Measurements from ENCODE around the gene HADHA.

The HADHA gene

DNA sequence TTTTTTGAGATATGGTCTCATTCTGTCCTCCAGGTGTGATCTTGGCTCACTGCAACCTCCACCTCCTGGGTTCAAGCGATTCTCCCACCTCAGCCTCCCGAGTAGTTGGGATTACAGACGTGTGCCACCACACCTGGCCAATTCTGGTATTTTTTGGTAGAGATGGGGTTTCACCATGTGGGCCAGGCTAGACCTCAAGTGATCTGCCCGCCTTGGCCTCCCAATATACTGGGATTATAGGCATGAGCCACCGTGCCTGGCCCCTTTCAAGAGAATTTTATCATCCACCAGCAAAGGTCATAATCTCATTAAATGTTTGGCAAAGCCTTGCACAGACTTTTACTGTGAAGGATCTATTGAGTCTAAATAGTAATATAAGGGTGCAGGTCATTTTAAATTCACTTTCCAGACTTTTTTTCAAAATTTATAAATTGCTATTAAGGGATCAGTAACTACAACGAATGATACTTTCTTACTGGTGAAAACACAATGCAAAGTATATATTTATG, 2.5 kb downstream of the HADHA start:
- H3K27ac ChIP-seq, result no peak overlapping the region
- TF ChIP-seq ZFX (IDR thresholded peaks at IDR 0.05), result no peak
- TF ChIP-seq, protein P1, sequence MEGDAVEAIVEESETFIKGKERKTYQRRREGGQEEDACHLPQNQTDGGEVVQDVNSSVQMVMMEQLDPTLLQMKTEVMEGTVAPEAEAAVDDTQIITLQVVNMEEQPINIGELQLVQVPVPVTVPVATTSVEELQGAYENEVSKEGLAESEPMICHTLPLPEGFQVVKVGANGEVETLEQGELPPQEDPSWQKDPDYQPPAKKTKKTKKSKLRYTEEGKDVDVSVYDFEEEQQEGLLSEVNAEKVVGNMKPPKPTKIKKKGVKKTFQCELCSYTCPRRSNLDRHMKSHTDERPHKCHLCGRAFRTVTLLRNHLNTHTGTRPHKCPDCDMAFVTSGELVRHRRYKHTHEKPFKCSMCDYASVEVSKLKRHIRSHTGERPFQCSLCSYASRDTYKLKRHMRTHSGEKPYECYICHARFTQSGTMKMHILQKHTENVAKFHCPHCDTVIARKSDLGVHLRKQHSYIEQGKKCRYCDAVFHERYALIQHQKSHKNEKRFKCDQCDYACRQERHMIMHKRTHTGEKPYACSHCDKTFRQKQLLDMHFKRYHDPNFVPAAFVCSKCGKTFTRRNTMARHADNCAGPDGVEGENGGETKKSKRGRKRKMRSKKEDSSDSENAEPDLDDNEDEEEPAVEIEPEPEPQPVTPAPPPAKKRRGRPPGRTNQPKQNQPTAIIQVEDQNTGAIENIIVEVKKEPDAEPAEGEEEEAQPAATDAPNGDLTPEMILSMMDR (conservative IDR thresholded peaks at IDR 0.05), result no peak

DNA sequence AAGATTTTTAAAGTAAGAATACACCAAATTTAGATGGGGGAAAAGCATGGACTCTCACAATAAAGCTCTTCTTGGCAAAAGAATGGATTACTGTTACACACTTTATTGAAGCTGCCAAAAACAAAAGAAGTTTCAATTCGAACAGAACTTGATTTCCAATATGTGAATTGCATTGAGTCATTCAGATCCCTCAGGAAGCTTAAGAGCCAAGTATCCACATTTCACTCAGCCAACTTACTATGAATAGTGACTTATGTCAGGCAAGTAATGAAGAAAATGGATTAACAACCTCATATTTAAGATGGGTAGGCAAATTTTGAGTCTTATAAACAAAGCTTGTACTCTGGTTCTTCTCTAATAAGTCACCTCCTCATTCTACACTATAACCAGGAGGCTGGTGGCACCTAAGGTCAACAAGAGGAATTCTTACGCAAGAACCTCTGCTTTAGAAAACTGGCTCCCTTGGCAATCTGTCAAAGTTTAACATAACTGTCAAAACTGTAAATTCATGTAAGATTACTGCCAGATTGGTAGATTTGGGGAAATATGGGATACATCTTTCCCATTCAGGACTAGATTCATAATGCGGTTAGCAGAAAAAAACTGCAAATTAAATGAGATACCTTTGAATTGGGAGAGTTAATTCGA, 6.0 kb downstream of the HADHA start:
- TF ChIP-seq ZFX (IDR thresholded peaks at IDR 0.05), result no peak
- TF ChIP-seq, protein P1 (conservative IDR thresholded peaks at IDR 0.05), result no peak
- H3K27ac ChIP-seq, result no peak overlapping the region

DNA sequence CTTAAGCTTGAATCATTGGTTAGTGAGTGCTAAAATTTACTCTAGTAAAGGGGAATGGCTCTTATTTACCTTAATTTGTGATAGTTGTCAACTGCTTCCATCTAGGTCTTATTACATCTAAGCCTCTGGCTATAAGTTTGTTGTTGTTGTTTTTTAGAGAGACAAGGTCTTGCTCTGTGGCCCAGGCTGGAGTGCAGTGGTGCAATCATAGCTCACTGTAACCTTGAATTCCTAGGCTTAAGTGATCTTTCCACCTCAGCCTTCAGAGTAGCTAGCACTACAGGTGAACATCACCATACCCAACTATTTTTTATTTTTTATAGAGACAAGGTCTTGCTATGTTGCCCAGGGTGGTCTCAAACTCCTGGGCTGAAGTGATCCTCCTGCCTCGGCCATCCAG, 6.6 kb downstream of the HADHA start:
- H3K27ac ChIP-seq, result no peak overlapping the region
- TF ChIP-seq ZFX (IDR thresholded peaks at IDR 0.05), result no peak
- TF ChIP-seq, protein P1 (conservative IDR thresholded peaks at IDR 0.05), result no peak

DNA sequence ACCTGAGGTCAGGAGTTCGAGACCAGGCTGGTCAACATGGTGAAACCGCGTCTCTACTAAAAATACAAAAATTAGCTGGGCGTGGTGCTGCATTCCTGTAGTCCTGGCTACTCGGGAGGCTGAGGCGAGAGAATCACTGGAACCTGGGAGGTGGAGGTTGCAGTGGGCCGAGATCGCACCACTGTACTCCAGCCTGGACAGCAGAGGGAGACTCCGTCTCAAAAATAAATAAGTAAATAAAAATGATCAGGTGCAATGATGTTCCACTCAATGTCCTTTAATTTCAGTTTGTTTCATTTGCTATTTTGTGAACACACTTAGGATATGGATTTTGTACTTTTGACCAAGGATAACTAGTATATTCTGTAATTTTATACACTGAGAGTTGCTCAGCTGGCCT, 9.3 kb downstream of the HADHA start:
- no peak overlapping the region for H3K27ac ChIP-seq
- no peak for TF ChIP-seq ZFX (IDR thresholded peaks at IDR 0.05)
- TF ChIP-seq, protein P1 (conservative IDR thresholded peaks at IDR 0.05), result peak; percentile 52

DNA sequence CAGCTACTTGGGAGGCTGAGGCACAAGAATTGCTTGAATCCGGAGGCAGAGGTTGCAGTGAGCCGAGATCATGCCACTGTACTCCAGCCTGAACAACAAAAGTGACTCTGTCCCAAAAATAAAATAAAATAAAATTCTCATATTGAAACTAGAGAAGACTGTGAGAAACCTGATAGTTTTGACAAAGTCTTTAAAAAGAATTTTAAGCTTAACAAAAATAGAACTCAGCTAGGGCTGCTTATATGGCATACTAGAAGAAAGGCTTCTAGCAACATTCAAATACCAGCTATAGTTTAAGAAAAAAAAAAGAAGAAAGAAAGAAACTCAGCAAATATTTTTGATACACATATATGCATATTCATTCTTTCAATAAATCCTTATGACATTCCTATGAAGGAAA, 13.6 kb downstream of the HADHA start:
- H3K27ac ChIP-seq, result no peak overlapping the region
- TF ChIP-seq, protein P1 (conservative IDR thresholded peaks at IDR 0.05), result no peak
- TF ChIP-seq ZFX (IDR thresholded peaks at IDR 0.05), result no peak

DNA sequence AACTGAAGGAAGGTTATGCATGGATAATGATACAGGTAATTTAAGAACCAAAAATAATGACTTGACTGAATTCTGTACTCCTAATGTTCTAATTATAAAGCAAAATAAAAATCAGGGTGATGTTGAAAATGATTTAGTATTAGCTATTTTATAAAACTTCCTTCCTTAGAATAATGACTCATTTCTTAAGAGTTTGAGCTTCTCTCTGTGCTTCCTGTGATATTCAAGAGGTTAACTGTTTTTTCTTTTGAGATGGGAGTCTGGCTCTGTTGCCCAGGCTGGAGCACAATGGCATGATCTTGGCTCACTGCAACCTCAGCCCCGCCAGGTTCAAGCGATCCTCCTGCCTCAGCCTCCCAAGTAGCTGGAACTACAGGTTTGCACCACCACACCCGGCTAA, 14.8 kb downstream of the HADHA start:
- TF ChIP-seq, protein P1 (conservative IDR thresholded peaks at IDR 0.05), result no peak
- TF ChIP-seq ZFX (IDR thresholded peaks at IDR 0.05), result no peak
- no peak overlapping the region for H3K27ac ChIP-seq

DNA sequence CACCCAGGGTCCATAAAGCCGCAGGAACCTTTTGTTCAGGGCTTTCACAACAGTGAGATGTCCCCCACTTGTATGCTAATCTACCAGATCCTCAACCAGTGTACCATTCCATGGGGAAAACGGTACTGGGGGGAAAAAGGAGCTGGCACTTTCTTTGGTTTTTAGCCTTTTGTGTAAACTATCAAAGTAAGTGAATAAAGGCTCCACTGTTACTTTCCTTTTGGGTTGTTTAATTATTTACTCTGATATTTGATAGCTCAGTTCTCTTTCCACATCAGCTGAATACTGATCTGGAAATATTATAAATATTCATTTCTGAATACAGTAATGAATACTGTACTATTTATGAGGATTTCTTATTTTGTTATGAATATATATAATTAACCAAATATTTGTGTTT, 20.3 kb downstream of the HADHA start:
- TF ChIP-seq, protein P1 (conservative IDR thresholded peaks at IDR 0.05), result no peak
- no peak for TF ChIP-seq ZFX (IDR thresholded peaks at IDR 0.05)
- H3K27ac ChIP-seq, result no peak overlapping the region

Measured in C4-2B (cell line).